HG03457 (cell line): Measurements from ENCODE around the gene AGPAT1.
A peak's percentile ranks its signal among the peaks of the same experiment; 100 is the strongest.
"Not testable (repeated sequence)": the region's sequence is repeated elsewhere in the genome, so short reads cannot be mapped to it uniquely, and the experiment has no call there.

Source experiments
- ATAC-seq: cut with Tn5 transposase; IDR thresholded peaks from one replicate; pipeline ENCODE4 v1.9.1; 2021; ENCODE audit warnings: moderate number of reproducible peaks; ENCODE audit not compliant: unreplicated experiment

The AGPAT1 gene

DNA sequence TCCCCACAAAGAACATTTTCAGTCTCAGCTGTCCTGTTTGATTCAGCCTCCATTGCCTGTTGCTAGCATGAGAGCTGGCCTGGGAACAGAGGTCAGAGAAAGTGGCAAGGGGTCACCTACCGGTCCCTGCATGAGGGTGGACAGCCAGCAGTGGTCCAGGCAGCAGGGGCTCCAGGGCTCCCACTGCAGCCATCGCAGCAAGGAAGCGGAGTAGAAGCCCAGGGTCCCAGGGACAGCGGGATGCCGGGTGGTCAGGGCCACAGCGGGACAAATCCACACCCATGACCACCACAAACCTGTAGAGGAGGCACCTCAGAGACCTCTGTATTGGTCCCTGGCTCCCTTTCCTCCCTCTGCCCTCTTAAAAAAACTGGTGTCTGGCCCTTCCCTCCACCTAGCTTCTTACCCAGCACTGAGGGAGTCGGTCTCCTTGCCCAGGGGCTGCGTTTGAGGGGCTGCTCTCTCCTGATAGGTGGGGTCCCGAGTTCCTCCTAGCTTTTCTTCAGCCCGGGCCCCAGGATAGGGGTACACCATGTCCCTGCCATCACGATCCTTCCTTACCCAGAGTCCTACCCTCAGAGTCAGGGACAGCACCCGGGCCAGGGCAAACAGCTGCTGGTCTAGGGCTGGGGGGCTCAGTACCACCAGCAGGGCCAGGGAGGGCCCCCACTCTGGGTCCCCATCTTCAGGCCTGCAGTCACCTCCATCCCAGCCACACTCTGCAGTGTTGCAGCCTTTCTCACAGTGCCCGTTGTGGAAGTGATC, 25.0 kb upstream of the AGPAT1 start:
- ATAC-seq: no peak

DNA sequence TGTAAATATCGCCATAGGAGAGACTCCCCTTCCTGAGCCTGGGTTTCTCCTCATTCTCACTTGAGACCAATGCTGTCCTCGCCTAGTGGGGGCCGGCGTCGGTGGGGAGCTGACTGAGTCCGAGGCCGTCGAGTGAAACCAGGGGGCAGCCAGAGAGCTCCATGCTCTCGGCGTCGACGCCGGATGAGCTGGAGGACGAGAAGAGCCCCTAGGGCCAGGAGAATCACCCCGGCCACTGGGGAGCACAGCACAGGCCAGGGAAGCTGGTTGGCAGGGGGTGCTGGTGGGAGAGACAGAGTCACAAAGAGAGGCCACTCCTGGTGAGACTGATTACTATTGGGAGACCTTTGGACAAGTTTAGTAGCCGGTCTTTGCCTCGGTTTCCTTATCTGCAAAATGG, 23.0 kb upstream of the AGPAT1 start:
- no peak for ATAC-seq

DNA sequence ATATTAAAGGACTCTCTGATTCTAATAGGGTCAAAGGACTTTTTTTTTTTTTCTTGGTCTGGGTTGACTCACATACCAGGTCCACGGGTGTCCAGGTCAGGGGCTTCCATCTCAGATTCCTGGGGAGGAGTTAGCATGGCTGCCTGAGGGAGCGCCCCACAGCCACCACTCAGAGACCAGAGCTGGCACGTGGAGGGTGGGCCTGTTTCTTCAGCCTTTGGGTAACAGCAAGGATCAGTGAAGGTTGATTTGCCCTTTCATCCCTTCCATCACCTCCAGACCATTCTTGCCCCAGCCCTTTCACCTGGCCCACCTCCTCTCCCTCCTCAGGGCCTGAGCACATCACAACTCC, 22.4 kb upstream of the AGPAT1 start:
- ATAC-seq: no peak

DNA sequence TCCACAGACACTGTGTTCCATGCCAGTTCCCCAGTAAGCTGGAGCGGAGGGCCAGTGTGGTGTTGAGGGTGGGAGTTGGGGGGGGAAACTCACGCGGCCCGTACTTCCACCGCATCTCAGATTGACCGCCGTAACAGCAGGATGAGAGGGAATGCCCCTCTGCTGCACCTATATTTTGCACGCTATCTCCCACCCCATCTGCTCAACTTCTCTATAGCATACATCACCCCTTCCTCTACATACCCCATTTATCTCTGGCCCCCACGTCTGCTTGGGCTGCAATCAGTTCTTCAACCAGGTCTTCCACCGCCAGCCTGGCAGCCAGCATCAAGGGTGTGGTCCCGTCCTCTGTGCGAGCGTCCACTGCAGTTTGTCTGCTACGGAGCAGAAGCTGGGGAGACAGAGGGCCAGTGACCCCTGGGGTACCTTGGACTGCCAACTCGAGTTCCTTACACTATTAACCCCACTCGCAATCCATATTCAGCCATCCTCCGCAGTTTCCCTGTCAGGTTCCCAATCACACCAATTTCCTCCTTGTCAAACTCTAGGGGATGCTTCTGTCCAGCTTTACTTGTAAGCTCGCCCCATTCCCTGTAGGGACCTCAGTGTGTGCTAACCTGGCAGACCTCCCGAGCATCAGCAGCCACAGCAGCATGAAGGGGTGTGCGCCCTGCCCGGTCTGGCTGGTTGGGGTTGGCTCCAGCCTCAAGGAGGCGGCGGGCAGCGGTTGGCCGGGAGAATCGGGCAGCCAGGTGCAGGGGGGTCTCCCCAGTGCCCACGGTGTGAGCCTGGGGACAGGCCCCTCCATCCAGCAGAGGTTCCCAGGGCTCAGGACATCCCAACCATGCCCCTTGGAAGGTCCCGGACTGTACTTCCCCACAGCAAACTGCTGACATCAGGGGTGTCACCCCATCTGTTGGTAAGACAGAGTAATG, 21.1 kb upstream of the AGPAT1 start:
- ATAC-seq: no peak

DNA sequence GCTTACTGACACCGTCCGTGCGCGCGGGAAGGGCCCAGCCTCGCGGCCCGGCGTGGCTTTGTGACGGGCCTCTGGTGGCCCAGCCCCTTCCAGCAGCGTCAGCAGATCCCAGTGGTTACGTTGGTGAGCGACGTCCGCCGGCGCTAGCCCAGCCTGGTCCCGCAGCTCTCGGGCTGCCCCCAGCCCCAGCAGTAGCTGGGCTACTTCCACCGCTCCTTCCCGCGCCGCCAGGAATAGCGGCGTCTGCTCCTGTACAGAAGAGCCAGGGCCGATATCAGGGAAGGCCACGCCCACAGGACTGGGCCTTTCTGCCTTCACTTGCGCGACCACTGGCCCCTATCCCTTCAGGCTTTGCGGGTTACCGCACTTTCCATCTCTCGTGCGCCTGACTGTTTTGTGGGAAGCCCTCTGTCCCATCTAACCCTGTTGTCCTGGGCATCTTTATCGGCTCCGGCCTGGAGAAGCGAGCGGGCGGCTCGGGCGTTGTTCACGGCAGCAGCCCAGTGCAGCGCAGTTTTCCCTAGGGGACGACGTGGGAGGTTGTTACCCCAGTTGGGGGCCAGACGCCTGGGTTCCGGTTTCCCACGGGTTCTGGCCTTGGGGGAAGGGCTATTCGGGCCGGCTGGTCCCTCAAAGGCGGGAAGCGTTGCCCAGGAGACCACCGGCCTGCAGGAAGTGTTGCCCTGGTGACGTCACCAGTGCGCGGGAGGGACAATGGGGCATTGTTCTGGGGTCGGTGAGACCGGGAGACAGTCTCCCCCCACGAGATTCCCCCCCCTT, 20.2 kb upstream of the AGPAT1 start:
- ATAC-seq: peak; percentile 72

DNA sequence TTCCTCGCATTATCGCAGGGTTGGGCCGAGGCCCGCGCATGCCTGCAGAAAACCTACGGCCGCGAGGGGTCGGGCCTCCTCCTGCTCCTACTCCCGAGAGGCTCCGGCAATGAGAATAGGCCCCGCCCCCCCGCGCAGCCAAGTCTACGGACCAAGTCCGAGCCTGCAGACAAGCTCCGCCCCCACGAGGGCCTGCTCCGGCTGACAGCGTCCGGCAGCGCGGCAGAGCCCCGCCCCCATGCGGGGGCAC, 19.7 kb upstream of the AGPAT1 start:
- ATAC-seq: no peak

DNA sequence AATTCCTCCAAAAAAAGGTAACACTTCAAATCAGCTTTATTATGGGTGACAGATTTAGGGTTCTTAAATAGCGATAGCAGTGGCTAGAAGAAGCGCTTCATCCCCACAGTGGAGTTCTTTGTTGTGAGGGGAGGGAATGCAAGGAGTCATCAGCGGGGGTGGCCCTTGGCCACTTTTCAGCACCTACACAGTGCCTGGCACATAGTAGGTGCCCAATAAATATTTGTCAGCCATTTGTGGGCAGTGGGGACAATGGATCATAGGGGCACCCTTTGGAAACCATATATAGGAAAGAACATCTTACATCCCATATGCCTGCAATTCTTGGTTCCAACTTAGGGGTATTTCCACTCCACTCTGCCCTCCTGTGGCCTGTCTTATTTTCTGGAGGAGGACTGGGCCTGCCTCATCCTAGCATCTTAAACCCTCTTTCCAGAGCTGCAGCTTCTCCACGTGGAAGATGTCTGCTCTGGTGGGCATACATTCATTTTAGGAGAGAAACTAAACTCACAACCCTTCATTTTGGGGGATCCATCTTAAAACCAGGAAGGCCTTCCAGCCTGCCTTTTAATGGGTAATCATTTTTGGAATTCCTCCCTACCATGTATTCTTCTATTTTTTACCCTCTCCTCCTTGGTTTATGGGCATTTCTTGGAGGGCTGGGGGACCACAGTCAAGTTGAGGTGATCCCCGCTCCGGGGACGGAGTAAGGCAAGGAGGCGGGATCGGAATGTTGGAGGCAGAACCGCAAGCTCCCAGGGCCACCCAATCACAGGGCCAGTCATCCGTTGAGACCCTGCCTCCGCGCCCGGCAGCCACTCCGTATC, 19.2 kb upstream of the AGPAT1 start:
- peak; percentile 60 for ATAC-seq

DNA sequence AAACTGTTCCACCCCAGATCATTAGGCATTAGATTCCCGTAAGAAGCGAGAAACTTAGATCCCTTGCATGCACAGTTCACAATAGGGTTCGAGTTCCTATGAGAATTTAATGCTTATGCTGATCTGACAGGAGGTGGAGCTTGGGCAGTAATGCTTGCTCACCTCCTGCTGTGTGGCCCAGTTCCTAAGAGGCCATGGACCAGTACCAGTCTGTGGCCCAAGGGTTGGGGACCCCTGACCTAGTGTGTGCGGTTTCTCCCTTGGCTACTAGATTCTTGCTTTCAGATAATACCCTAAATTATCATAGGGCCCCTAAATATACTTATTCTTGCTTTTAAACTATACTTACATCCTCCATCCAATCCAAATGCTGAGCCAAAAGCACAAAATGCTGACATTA, 18.5 kb upstream of the AGPAT1 start:
- ATAC-seq: no peak

DNA sequence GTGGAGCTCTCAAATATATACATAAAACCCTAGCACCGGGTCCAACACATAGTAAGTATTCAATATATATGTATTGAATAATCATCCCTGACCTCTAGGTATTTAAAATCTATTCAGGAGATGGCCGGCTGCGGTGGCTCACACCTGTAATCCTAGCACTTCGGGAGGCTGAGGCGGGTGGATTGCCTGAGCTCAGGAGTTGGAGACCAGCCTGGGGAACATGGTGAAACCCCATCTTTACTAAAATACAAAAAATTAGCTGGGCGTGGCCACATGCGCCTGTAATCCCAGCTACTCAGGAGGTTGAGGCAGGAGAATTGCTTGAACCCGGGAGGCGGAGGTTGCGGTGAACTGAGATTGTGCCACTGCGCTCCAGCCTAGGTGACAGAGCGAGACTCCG, 17.2 kb upstream of the AGPAT1 start:
- not testable (repeated sequence) for ATAC-seq

DNA sequence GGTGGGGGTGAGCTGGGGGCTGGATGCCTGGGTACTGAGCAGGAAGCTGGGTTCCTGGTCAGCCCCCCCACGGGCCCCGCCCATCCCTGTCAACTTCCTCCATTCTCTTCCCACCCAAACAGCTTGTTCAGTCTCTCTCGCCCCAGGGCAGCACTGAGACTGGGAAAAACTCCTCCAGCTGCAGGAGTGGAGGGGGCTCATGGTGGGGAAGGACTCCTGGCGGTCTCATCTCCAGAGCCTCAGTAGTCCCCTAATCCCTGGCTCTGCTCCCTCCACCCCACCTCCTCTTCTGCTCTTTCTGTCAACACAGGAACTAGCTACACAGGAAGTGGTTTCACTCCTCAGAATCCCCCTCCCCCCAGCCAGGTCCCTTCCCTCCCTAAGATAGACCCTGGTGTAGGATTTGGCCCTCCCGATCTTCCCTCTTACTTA, 16.7 kb upstream of the AGPAT1 start, which contains the start of gene GPSM3:
TSS of gene GPSM3 (minus strand) at position 36 of the 432 bp plus-strand sequence. CDS start 130 bp downstream, outside the sequence.
- ATAC-seq: no peak

DNA sequence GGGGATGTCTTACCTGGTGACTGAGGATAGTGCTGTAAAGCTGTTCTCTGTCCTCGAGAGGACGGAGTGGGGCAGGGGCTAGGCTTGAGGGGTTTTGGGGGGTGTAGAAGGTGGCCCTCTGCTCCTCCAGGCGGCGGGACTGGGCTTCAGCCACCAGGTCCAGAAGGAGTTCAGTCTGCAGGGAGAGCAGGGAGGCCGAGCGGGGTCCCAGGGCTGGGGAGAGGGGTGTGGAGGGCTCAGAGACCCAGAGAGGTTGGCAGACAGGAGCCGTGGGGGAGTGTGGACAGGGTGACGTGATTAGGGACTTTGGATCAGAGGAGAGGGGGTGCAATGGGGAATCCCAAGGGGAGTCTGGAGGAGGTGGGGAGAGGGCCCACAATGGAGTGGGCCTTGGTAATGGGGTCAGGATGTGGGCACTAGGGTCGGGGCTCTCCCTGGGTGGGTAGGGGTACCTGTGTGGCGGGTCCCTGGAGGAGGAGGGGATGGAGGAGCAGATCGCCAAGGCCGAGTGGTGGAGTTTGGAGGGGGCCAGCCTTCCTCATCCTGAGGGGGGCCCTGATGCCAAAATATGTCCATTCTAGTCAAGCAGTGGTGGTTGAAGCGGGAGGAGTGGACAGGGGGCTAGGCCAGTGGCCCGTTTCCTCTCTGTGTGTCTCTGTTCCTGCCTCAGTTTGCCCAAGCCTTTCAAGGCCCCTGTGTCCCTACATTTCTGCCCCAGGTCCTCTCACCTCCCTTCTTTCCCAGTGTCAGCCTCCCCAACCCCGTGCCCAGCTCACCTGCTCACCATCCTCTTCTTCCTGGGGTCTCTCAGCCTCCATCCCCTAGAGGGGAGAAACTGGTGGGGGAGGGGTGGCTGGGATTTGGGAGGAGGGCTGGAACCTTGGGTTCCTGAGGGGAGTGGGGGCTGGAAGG, 16.1 kb upstream of the AGPAT1 start:
- no peak for ATAC-seq

DNA sequence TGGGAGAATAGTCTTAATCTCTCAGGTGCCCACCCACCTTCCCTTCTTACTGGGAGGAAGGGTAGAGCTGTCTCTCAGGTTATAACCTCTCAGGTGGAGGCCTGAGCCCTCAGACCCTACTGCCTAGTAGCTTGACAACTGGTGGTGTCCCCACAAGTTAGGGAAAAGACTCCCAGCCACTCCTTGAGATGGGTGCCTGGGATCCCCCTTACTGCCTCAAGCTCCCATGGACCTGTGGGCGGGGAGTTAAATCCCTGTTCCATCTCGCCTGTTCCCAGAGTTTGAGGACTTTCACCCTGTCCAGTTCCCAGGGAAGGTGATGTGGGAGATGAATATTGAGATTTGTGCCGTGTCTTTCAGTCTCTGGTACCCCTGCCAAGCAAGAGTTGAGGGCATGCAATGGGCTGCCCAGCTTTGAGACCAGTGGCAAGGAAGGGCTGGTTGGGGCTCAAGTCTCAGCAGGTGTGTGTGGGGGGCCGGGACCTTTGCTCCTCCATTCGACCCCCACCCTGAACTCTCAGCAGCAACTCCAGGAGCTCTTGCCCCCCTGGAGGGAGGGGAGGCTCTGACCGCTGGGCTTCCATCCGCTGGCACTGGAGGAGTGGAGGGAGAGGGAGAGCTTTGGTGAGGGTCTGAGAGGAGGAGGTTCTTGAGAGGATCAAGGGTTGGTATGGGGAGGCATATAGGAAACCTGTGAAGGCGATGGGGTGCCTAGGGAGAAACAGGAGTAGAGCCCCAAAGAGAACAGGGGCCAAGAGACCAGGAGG, 15.2 kb upstream of the AGPAT1 start:
- no peak for ATAC-seq

DNA sequence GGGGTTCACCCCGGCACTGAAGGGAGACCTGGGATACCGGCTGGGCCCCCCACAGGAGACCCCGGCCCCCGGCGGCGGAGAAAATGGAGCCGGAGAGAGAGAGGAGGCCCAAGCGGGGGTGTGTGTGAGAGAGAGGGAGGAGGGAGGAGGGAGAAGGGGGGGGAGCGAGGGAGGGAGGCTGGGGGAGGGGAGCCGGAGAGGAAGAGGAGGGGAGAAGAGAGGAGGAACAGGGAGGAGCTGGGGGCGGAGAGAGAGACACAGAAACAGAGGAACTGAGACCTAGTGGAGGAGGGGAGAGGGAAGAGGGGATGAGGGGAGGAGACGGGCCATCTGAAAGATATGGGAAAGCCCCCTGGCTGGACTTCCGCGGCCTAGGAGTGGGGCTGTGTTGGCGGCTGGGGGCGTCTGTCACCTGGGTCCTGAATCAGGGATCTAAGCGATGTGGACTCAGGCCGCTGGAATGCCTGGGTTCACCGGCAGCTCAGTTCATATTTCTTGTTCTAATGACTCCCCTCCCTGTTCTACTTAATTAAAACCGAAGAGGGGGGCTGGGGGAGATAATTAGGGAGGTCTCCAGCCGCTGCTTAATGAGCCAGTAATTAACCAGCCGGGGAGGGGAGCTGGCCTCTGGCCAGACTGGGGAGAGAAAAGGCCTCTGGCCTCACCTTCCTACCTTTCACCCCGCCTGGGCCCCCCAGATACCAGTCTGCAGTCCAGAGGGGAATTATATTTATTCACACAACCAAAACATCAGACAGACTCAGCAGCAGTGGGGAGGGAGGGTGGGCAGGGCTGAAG, 14.4 kb upstream of the AGPAT1 start, which contains the start of gene PBX2:
TSS of gene PBX2 (minus strand) at position 149 of the 798 bp plus-strand sequence. CDS start 287 bp downstream, outside the sequence.
- ATAC-seq: peak; percentile 34

DNA sequence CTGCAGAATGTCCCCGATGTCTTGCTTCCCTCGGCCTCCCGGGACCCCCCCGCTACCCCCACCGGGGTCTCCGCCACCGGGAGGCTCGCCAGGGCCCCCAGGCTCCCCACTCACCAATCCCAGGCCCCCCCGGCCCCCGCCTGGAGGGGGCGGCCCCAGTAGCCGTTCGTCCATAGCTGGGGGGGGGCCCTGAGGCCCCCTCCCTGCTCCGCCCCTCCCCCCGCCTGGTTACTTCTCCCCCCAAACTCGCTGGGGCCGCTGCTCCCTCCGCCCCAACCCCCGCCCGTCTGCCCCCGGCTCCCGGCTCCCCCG, 13.8 kb upstream of the AGPAT1 start:
- ATAC-seq: no peak

DNA sequence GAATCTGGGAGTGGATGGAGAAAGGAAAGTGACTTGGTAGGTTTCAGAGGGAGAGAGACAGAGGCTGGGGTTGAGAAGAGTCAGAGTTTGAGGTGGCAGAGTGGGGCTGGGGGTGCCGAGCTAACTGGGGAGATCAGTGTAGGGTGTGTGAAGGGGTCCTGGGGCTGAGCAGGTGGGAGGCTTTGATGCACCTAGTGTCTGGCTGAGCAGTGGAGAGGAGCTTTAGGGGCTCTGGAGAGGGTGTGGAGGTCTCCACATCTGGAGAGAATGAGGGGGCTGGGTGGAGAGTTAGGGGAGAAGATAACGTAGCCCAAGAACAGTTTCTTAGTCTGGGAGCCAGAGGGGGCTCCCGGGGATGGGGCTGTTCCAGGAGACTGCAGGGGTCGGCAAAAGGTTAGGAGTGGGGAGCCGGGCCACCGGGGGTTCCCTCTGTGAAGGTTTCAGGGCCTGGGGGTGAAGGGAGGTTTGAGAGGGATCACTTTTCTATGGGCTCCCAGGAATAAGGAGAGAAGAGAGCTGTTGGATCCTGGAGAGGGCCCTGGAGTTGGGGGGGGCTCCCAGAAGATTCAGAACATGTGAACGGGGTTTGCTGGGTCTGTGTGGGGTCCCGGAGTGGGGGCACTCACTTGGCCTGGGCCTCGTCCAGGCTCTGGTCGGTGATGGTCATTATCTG, 13.3 kb upstream of the AGPAT1 start:
- ATAC-seq: no peak

DNA sequence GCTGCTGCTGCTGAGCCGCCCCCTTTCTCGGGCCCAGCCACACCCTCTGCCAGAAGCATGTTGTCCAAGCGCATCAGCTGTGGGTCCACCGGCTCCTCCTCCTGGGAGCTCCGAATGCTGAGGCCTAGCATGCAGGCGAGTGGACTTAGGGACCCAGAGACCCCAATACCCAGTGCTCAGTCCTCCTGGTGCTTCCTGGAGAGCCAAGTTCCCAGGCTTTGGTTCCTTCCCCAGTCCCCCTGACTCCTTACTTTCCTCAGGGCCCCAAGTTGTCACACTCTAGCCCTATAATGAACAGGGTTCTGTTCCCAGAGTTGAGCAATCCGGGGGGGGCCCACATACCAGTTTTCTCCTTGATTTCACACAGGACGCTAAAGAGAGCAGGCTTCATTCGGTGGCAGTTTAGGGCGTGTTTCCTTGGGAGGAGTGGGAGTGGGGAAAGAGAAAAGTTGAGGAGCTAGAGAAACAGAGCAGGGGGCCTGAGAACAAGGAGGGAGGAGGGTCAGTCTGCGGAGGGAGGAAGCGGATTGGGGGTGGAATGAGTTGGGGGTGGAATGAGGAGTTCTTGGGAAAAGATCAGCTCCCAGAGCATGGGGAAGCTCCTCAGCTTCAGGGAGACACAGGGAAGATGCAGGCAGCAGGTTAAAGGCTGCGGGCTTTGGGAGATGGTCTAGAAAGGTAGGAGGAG, 12.6 kb upstream of the AGPAT1 start:
- ATAC-seq: no peak
